Activated T-helper 2 cell treated with anti-CD3 and anti-CD28 coated beads, Interferon-gamma antibody, Interleukin-2, Interleukin-4, amounts not matched to agents 10 μg/mL and 5 μg/mL and 100 μg/mL, durations not matched to agents 14 hours and 24 hours and 36 hours (primary cell): ENCODE data around the gene VARS2. TPM values are rescaled to one million over a fixed set of nuclear protein-coding genes. Genes with fewer than 3 reads are reported as not detected.

Source experiments
- DNase-seq: peaks from one replicate; pipeline ENCODE4 v3.0.0; 2021; ENCODE audit warnings: low spot score
- H3K27ac Mint-ChIP-seq: one replicate; pipeline ENCODE4 v1.8.0; 2021; ENCODE audit warnings: mixed read lengths
- H3K27me3 Mint-ChIP-seq: one replicate; pipeline ENCODE4 v1.8.0; 2021; ENCODE audit warnings: low read depth, mixed read lengths
- H3K36me3 Mint-ChIP-seq: one replicate; pipeline ENCODE4 v1.8.0; 2021; ENCODE audit warnings: low read depth, mixed read lengths
- H3K4me1 Mint-ChIP-seq: one replicate; pipeline ENCODE4 v1.8.0; 2021; ENCODE audit warnings: low read depth, mixed read lengths
- H3K4me3 Mint-ChIP-seq: one replicate; pipeline ENCODE4 v1.8.0; 2021; ENCODE audit warnings: low read depth, mild to moderate bottlenecking, moderate library complexity, mixed read lengths
- H3K9me3 Mint-ChIP-seq: one replicate; pipeline ENCODE4 v1.8.0; 2021; ENCODE audit warnings: mixed read lengths
- intact Hi-C: fragments of 100-400 bp; cut with micrococcal nuclease; formaldehyde crosslinking; loops from one replicate; pipeline ENCODE4 v1.15.1; 2023
- total RNA-seq: library from RNA; stranded (reverse); gene quantifications from 2 replicates; pipeline ENCODE4 v1.2.3, GENCODE V29; 2022

The VARS2 gene
- total RNA-seq, 1 donor from 2014 or later: 67.0 TPM

DNA sequence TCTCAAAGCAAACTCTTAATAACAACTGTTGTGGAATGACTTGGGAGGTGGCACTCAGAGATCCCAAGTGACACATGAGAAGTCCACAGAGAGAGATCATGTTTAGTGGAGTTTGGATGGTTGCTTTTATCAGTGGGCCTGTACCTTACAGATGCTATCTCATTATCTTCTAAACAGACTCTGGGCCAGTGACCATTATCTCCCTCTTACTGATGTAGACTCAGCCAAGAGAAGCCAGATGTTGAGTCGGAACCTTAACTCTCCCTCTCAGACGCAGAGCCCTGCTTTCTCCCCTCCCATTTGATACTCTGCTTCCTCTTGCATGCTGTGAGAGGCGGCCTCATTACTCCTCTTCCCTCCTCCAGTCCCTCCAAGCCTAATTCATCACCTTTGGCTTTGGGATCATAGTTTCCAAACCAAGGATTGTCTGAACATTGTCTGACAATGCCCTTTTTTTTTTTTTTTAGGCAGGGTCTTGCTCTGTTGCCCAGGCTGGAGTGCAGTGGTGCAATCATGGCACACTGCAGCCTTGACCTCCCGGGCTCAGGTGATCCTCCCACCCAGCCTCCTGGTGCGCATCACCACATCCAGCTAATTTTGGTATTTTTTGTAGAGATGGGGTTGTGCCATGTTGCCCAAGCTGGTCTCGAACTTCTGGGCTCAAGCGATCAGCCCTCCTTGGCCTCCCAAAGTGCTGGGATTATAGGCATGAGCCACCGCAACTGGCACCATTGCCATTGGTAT, 34.2 kb upstream of the VARS2 start:
- DNase-seq: no peak
- Mint-ChIP-seq H3K4me1 (peaks cover 27% of the 10 kb centered on the region), H3K27ac (no peak overlapping the region), H3K27me3 (peaks cover 3% of the 10 kb centered on the region), H3K36me3 (no peaks in the 10 kb centered on the region), H3K9me3 (no peaks in the 10 kb centered on the region), H3K4me3 (no peak overlapping the region)
- intact Hi-C loops: loop anchor here (5.0 kb wide), 3 partner anchors 68 to 198 kb away; partner anchors contain the start of gene TUBB

DNA sequence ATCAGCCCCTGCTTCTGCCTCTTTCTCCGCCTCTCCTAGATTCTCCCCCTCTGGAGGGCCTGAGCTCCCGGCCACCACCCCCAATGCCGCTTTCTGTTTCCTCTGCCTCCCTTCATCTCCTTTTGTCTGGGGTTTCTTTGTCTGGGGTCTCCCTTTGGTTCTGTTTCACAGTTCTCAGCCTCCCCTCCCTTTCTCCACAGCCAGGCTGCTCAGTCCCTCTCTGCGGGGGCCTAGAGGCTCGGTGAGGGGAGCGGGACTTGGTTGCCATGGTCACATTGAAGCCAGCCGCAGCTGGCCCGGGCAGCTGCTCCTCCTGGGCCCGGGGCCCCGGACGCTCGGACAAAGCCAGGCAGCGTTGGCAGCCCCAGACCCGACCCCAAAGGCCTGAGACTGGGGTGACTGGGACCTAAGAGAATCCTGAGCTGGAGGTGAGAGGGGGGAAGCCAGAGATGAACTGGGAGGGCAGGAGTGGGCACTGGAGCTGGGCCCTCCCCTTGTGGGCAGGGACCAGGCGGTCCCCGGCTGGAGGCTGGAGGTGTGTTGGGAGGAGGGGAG, 33.3 kb upstream of the VARS2 start:
- no peak overlapping the region for H3K27ac Mint-ChIP-seq
- no peaks in the 10 kb centered on the region for H3K9me3 Mint-ChIP-seq
- peaks cover 3% of the 10 kb centered on the region for H3K27me3 Mint-ChIP-seq
- no peak overlapping the region for H3K4me3 Mint-ChIP-seq
- no peaks in the 10 kb centered on the region for H3K36me3 Mint-ChIP-seq
- intact Hi-C loops: no loop called here
- no peak for DNase-seq
- H3K4me1 Mint-ChIP-seq: peaks cover 34% of the 10 kb centered on the region

DNA sequence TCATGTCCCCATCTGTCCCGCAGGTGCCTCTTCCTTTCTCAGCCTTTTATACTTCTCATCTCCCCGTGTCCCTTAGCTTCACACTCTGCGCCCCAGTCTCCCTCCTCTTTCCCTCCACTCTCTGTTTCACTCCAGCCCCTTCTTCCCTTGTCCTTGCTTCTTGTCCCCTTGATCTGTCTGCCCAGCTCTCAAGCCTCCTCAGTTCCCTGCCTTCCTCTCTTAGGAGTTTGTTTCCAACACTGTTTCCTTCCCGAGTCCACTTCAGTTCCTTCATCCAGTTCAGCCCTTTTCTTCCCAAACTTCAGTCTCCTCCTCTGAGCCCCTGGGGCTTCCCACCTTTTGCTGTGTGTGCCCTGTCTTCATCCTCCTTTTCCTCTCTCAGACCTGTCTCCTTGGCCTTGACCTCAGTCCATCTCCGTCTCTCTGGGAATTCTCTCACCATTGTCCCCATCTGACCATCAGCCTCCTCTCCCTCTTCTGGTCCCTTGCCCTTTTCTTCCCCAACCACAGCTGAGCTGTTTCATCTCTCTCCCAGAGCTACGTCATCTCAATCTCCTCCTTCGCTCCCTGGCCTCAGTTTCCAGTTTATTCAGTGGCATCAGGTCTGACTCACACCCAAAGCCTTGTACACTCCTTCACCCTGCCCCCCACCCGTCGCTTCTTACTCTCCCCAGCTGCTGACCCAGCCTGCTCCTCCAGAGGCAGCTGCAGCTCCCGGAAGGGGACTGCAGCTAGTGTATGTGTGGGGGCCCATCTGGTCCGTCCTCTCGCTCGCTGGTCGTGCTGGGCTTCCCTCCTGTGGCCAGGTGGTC, 32.4 kb upstream of the VARS2 start:
- H3K4me1 Mint-ChIP-seq: peaks cover 37% of the 10 kb centered on the region
- H3K27ac Mint-ChIP-seq: no peak overlapping the region
- H3K4me3 Mint-ChIP-seq: no peak overlapping the region
- DNase-seq: no peak
- no peaks in the 10 kb centered on the region for H3K36me3 Mint-ChIP-seq
- intact Hi-C loops: no loop called here
- H3K9me3 Mint-ChIP-seq: no peaks in the 10 kb centered on the region
- peaks cover 3% of the 10 kb centered on the region for H3K27me3 Mint-ChIP-seq

DNA sequence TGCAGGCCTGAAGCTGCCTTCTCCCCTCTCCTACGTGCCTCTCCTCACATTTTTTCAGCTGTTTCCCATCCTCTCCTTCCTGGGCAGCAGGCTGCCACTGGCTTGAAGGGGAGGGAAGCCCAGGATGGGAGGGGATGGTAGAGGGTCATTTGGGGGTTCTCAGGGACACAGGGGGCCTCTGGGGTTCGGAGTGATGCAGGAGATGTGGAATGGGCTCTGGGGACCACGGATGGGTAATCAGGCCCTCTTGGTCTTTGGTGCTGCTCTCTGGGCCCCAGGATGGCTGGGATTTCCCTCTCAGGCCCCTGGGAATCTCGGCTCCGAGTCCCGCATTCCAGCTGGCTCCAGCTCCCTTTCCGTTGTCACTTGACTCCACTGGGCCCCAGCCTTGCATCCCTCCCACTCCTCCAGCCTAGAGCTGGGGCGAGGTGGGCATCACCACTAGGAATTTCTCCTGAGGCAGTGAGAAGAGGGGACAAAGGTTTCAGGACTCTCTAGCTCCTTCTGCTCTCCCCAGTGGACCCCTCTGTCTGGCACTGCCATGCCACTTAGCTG, 31.8 kb upstream of the VARS2 start:
- Mint-ChIP-seq H3K27me3 (peaks cover 4% of the 10 kb centered on the region), H3K9me3 (no peaks in the 10 kb centered on the region), H3K27ac (no peak overlapping the region), H3K4me1 (peaks cover 33% of the 10 kb centered on the region), H3K36me3 (no peaks in the 10 kb centered on the region), H3K4me3 (no peak overlapping the region)
- DNase-seq: no peak
- intact Hi-C loops: no loop called here

DNA sequence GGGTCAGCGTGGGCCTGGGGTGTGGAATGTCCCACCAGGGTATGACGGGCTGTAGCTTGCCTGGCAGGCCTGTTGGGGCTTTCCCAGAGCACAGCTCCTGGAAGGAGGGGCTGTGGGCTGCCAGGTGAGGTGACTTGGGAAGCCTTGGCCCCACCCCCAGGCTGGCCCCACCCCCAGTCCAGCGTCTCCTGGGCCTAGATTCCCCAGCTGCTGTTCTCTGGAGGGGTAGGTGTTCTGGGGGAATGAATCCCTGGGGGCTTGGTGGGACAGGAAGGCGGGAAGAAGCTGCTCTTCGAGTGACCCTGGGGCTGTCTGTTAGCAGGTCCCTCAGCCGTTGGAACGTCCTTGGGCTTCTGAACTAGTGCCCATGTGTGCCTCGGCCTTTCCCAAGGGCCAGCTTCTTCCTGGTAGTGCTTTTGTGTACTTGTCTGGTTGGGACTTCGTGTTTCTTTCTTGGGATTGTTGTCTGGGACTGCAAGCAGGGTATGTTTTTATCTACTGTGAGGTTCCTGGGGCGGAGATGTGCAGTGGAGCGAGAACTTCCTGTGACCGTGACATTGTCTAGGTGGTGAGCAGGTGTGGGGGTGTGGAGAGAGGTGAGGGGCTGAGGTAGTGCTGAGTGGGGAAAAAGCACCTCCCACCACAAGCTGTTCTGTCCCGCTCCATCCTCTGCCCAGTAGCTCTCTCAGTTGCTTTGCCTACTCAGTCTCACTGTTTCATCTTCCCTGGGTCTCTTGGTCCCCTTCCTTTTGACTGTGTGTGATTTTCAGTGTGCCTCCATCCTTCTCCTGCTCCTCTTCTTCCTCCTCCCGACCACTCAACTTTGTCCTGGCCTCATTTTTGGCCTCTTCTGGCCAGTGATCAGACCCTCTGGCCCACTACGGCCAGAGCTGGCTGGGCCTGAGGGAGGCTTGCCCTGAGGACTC, 31.0 kb upstream of the VARS2 start:
- DNase-seq: no peak
- peaks cover 4% of the 10 kb centered on the region for H3K27me3 Mint-ChIP-seq
- peak overlapping the region; percentile 79 for H3K4me3 Mint-ChIP-seq
- intact Hi-C loops: no loop called here
- H3K36me3 Mint-ChIP-seq: no peaks in the 10 kb centered on the region
- peaks cover 27% of the 10 kb centered on the region for H3K4me1 Mint-ChIP-seq
- peak overlapping the region; percentile 71 for H3K27ac Mint-ChIP-seq
- no peaks in the 10 kb centered on the region for H3K9me3 Mint-ChIP-seq

DNA sequence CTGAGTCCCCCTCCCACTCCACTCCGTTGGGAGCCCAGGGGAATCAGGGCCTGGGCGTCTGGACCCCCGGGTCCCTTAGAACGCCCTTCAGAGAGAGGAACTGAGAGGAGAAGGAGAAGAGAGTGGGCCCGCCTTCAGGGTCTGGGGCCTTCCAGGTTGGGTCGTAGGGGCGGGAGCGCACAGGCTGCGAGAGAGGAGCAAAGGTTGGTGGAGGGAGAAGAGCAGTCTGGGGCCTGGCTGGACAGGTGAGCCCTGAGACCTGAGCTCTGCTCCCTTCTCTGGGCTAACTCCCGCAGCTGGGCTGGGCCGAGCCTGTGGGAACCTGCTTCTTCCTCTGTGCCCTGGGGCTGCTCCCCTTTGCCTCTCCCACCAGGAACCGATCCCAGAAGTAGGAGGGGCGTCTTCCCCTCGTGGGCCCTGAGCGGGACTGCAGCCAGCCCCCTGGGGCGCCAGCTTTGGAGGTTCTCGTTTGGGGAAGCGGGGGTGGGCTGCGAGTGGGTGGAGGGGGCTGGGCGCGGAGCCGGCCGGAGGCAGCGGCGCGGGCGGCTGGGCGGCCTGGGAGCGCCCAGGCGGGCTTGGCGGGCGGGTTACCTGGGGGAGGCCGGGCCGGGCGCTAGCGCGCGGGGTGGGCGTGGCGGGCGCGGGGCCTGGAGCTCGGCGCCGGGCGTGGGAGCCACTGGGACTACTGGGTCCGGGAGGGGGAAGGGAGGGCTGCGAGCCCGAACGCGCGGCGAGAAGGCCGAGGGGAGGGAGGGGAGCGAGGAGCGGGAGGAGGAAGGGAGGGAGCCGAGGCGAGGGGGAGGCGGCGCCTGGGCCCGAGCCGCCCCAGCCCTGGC, 30.1 kb upstream of the VARS2 start, which contains the start of gene DDR1:
TSS of gene DDR1 (plus strand) at position 835 of the 836 bp plus-strand sequence. CDS start 4,211 bp downstream, outside the sequence.
- intact Hi-C loops: no loop called here
- Mint-ChIP-seq H3K9me3 (no peaks in the 10 kb centered on the region), H3K27me3 (peaks cover 4% of the 10 kb centered on the region), H3K4me3 (peak within 1 kb of the TSS; percentile 79), H3K27ac (peak within 1 kb of the TSS; percentile 65), H3K4me1 (peaks cover 27% of the 10 kb centered on the region), H3K36me3 (no peaks in the 10 kb centered on the region)
- no peak for DNase-seq

DNA sequence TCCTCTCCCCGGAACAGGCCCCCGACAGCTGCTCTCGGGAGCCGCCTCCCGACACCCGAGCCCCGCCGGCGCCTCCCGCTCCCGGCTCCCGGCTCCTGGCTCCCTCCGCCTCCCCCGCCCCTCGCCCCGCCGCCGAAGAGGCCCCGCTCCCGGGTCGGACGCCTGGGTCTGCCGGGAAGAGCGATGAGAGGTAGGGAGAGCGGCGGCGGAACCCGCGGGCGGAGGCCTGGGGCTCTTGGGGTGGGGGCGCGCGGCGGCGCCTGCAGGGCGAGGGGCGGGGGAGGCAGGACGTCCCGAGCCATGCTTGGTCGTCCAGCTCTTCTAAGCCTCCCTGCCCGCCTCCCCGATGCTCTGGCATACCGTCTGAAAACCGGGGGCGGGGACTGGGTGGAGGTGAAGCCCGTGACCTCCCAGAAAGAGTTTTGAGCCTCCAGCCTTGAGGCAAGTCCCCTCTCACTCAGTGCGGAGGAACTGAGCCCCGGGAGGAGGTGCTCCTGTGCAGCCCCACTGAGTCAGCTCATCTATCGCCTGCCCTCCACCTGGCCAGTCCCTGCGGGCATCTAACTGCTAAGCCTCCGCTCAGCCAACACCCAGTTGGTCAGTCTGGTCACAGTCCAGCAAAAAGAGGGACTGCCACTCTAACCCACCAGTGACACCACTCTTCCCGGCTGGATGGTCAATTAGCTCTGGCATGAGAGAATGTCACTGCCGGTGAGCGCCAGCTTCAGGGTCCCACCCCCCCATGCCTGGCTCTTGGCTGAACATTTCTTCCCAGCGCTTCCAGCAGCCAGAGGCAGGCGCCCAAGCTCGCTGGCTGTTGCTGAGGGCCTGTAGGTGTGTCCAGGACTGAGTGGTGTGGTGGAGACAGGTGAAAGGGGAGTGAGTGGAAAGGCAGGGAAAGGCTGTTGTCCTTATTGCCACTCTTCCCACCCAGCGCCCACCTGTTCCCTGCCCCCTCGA, 29.2 kb upstream of the VARS2 start:
- Mint-ChIP-seq H3K27me3 (peaks cover 4% of the 10 kb centered on the region), H3K4me3 (peak overlapping the region; percentile 77)

DNA sequence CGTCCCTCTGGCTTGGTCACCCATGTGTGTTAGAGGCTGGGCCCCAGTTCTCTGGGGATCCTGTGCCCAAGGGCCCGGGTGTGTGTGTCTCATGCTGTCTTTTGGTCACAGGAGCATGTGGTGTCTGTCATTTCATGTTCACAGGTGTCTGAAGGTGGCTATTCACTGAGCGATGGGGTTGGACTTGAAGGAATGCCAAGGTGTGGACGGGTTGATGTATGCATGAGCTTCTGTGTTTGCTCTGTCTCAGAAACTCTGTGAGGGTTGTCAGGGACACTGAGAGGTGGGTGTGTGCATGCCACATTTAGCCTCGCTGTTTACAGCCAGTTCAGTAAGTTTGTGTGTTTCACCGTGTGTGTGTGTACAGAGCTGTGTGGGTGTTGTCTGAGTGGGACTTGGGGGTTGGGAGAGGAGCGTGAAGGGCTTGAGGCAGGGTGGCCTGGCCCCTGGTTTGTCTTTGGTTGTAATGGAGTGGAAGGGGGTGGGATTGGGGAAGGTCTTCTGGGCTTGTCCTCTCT, 28.5 kb upstream of the VARS2 start:
- Mint-ChIP-seq H3K9me3 (no peaks in the 10 kb centered on the region), H3K27ac (peak overlapping the region; percentile 17), H3K27me3 (peaks cover 4% of the 10 kb centered on the region), H3K4me3 (peak overlapping the region; percentile 77), H3K4me1 (peaks cover 27% of the 10 kb centered on the region), H3K36me3 (no peaks in the 10 kb centered on the region)
- no peak for DNase-seq
- intact Hi-C loops: no loop called here

More for the DNA sequence above, 29.2 kb upstream of the VARS2 start:
- Mint-ChIP-seq H3K27ac (peak overlapping the region; percentile 54), H3K4me1 (peaks cover 27% of the 10 kb centered on the region), H3K9me3 (no peaks in the 10 kb centered on the region), H3K36me3 (no peaks in the 10 kb centered on the region)
- intact Hi-C loops: no loop called here
- DNase-seq: no peak

DNA sequence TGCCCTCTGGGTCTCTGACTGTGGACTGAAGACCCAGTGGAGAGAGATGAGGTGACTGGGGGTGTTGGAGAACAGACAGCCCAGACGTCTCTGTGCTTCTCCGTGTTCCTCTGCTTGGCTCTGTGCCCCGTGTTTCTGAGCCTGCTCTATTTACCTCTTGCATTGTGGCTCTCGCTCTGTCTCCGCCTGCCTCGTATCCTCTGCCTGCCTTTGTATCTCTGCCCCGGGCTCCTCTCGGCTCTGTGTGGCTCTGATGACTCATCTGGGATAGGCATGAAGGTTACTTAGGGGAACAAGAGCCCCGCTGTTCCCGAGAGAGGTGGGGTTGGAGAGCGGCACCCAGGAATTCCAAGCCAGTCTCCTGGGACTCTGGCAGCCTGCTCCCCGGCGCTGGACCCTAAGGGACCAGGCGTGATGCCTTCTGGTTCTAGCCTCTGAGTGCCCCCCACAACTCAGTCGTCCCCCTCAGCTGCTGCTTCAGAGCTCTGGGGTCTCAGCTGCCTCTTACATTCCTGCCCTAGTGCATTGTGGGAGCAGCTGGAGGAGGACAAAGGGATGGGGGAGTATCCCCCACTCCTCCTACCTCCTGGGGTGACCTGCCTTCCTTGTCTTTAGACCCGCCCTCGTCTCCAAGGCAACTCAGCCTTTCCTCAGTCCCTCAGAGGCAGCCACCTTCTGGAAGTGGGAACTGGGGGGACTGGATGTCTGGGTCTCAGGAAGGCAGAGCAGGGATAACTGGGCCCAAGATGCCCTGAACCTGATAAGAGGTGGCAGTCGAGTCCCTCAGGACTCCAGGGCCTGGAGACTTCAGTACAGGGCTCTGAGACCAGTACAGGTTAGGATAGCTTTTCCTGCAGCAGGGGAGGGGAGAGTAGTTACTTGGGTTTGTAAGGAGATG, 27.8 kb upstream of the VARS2 start:
- H3K27ac Mint-ChIP-seq: peak overlapping the region; percentile 17
- DNase-seq: no peak
- intact Hi-C loops: no loop called here
- no peaks in the 10 kb centered on the region for H3K9me3 Mint-ChIP-seq
- H3K27me3 Mint-ChIP-seq: peaks cover 4% of the 10 kb centered on the region
- H3K4me1 Mint-ChIP-seq: peaks cover 27% of the 10 kb centered on the region
- H3K36me3 Mint-ChIP-seq: no peaks in the 10 kb centered on the region
- peak overlapping the region; percentile 77 for H3K4me3 Mint-ChIP-seq

DNA sequence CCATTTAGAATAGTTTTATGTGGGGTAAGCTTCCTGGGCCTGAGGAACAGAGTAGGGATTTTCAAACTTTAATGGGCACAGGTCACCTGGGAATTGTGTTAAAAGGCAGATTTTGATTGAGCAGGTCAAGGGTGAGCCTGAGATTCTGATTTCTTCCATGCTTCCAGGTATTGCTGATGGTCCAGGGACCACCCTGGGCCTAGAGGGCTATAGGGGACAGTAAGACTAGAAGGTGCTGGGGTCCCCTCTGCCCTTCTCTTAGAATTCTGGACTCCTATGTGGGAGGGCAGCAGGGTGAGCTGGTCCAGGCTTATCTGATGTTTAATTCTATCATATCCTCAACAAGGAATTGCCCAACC, 27.2 kb upstream of the VARS2 start:
- Mint-ChIP-seq H3K36me3 (no peaks in the 10 kb centered on the region), H3K27me3 (peaks cover 4% of the 10 kb centered on the region), H3K4me1 (peaks cover 27% of the 10 kb centered on the region), H3K27ac (no peak overlapping the region), H3K4me3 (no peak overlapping the region), H3K9me3 (no peaks in the 10 kb centered on the region)
- no peak for DNase-seq
- intact Hi-C loops: no loop called here
